Right renal cortex interstitium (tissue), 3 donors: Measurements from ENCODE around the gene PRR23C. TPM values are rescaled to one million over a fixed set of nuclear protein-coding genes. Genes with fewer than 3 reads are reported as not detected.

Experiments
- DNase-seq, 3 donors: peaks; one replicate each; pipeline ENCODE4 v3.0.0-alpha.2; 2013; ENCODE audit warnings: low read depth in 3 of 3, low spot score in 2 of 3
- polyA plus RNA-seq, 3 donors: library from polyadenylated mRNA; unstranded; fragments of 120-200 nt; gene quantifications; one replicate each; pipeline ENCODE4 v1.2.1, GENCODE V29; 2013; ENCODE audit not compliant: insufficient read length in 3 of 3

PRR23C gene
- polyA plus RNA-seq, 3 donors: 0.06 TPM; not detected in 2

GRCh38 chr3:139005356-139005993 lies 39.2 kb downstream of the PRR23C start:
- no peak for DNase-seq

GRCh38 chr3:138995706-138996105 lies 49.0 kb downstream of the PRR23C start:
- DNase-seq: no peak

Other genes with a start within 250 kb of the PRR23C start
- gene PIK3CB, start 210.0 kb downstream of the PRR23C start, polyA plus RNA-seq: 10 to 100 TPM; 32.0 to 33.1 (median 32.5) TPM
- not detected for gene FOXL2, start 97.8 kb downstream of the PRR23C start, polyA plus RNA-seq
- not detected for gene FOXL2NB, start 97.7 kb downstream of the PRR23C start, polyA plus RNA-seq
- gene PRR23A, start 38.6 kb downstream of the PRR23C start, polyA plus RNA-seq: not detected
- gene PRR23B, start 24.0 kb downstream of the PRR23C start, polyA plus RNA-seq: not detected